ENCODE results near the gene CDK11A. TPM values are rescaled to one million over a fixed set of nuclear protein-coding genes. Genes with fewer than 3 reads are reported as not detected.
"Not testable (repeated sequence)": the region's sequence is repeated elsewhere in the genome, so short reads cannot be mapped to it uniquely, and the experiment has no call there.

Gene CDK11A
- total and polyA plus RNA-seq, 2 experiments from 2014 or later: 19.5 to 30.9 TPM

GRCh38 chr1:1721201-1721600 is 3.0 kb downstream of the CDK11A start:
- H2AFZ ChIP-seq: no peak overlapping the region
- H3K9me3 ChIP-seq (ENCODE audit: low read depth): no peaks in the 10 kb centered on the region
- no peak overlapping the region for H3K27ac ChIP-seq
- no peak for DNase-seq (ENCODE audit: low spot score)
- H3K9me2 ChIP-seq (replicated peaks; ENCODE audit: insufficient read depth): no peaks in the 10 kb centered on the region
- H4K20me1 ChIP-seq (ENCODE audit: insufficient read depth, poor library complexity, severe bottlenecking): no peaks in the 10 kb centered on the region
- no peak overlapping the region for H3K4me3 ChIP-seq
- H3K27me3 ChIP-seq: no peaks in the 10 kb centered on the region
- H3K4me2 ChIP-seq: no peak overlapping the region
- peaks cover 10% of the 10 kb centered on the region for H3K79me2 ChIP-seq
- no peaks in the 10 kb centered on the region for H3K4me1 ChIP-seq (ENCODE audit: insufficient read depth)
- TF ChIP-seq EZH2 (IDR thresholded peaks at IDR 0.05; ENCODE audit: borderline replicate concordance) (no peak), EZH2phosphoT487 (IDR thresholded peaks at IDR 0.05; ENCODE audit: low read depth, severe bottlenecking, unreplicated experiment) (no peak)
- TF ChIP-seq, protein P1, sequence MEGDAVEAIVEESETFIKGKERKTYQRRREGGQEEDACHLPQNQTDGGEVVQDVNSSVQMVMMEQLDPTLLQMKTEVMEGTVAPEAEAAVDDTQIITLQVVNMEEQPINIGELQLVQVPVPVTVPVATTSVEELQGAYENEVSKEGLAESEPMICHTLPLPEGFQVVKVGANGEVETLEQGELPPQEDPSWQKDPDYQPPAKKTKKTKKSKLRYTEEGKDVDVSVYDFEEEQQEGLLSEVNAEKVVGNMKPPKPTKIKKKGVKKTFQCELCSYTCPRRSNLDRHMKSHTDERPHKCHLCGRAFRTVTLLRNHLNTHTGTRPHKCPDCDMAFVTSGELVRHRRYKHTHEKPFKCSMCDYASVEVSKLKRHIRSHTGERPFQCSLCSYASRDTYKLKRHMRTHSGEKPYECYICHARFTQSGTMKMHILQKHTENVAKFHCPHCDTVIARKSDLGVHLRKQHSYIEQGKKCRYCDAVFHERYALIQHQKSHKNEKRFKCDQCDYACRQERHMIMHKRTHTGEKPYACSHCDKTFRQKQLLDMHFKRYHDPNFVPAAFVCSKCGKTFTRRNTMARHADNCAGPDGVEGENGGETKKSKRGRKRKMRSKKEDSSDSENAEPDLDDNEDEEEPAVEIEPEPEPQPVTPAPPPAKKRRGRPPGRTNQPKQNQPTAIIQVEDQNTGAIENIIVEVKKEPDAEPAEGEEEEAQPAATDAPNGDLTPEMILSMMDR (IDR thresholded peaks at IDR 0.05; ENCODE audit: poor library complexity): no peak
- no peaks in the 10 kb centered on the region for H3K36me3 ChIP-seq (replicated peaks; ENCODE audit: insufficient read depth, low read depth)
- 85% methylated on average over 7 of the region's 7 CpGs for WGBS (ENCODE audit: low lambda C conversion rate, missing lambda C conversion rate)

GRCh38 chr1:1715109-1715883 is 8.9 kb downstream of the CDK11A start:
- not testable (repeated sequence) for H3K9me2 ChIP-seq (replicated peaks; ENCODE audit: insufficient read depth); H3K4me3 ChIP-seq; H3K4me2 ChIP-seq; H3K79me2 ChIP-seq; H3K9me3 ChIP-seq (ENCODE audit: low read depth); H4K20me1 ChIP-seq (ENCODE audit: insufficient read depth, poor library complexity, severe bottlenecking); H3K4me1 ChIP-seq (ENCODE audit: insufficient read depth); H2AFZ ChIP-seq; H3K27me3 ChIP-seq; H3K36me3 ChIP-seq (replicated peaks; ENCODE audit: insufficient read depth, low read depth); H3K27ac ChIP-seq; DNase-seq (ENCODE audit: low spot score)
- 93% methylated on average over 10 of the region's 18 CpGs for WGBS (ENCODE audit: low lambda C conversion rate, missing lambda C conversion rate)

DNA sequence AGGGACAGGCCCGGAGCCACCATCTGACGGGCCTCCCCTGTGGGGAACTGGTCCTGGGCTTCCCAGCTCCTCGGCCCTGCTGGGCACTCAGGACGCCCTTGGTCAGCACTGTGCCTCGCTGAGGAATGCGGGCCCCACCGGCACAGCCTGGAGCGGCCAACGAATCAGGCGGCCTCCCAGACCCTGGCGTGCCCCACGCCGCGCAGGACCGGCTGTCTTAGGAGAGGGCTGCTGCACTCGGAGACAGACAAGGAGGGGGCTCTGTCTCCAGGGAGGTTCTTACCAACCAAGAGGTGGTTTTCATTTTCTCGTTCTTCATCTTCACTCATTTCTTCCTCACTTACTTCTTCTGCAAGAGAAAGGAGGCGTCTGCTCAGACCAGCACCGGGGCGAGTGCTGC is 16.3 kb downstream of the CDK11A start:
- WGBS (ENCODE audit: low lambda C conversion rate, missing lambda C conversion rate): 98% methylated on average over 8 of the region's 20 CpGs
- H3K4me1 ChIP-seq (ENCODE audit: insufficient read depth): not testable (repeated sequence)

GRCh38 chr1:1707241-1707640 is 16.9 kb downstream of the CDK11A start:
- H3K4me2 ChIP-seq; H3K27ac ChIP-seq; H3K4me1 ChIP-seq (ENCODE audit: insufficient read depth); DNase-seq (ENCODE audit: low spot score); H3K79me2 ChIP-seq; H2AFZ ChIP-seq; H3K9me2 ChIP-seq (replicated peaks; ENCODE audit: insufficient read depth); H4K20me1 ChIP-seq (ENCODE audit: insufficient read depth, poor library complexity, severe bottlenecking); H3K36me3 ChIP-seq (replicated peaks; ENCODE audit: insufficient read depth, low read depth); H3K4me3 ChIP-seq; H3K9me3 ChIP-seq (ENCODE audit: low read depth); H3K27me3 ChIP-seq: not testable (repeated sequence)
- 97% methylated on average over 13 of the region's 23 CpGs for WGBS (ENCODE audit: low lambda C conversion rate, missing lambda C conversion rate)

More for the DNA sequence above, 16.3 kb downstream of the CDK11A start:
- H3K9me2 ChIP-seq (replicated peaks; ENCODE audit: insufficient read depth); H3K36me3 ChIP-seq (replicated peaks; ENCODE audit: insufficient read depth, low read depth); H3K27ac ChIP-seq; H3K4me3 ChIP-seq; H2AFZ ChIP-seq; DNase-seq (ENCODE audit: low spot score); H3K79me2 ChIP-seq; H3K4me2 ChIP-seq; H4K20me1 ChIP-seq (ENCODE audit: insufficient read depth, poor library complexity, severe bottlenecking); H3K27me3 ChIP-seq; H3K9me3 ChIP-seq (ENCODE audit: low read depth): not testable (repeated sequence)

GRCh38 chr1:1705623-1706022 is 18.5 kb downstream of the CDK11A start:
- H3K9me3 ChIP-seq (ENCODE audit: low read depth); H3K27ac ChIP-seq; H3K4me2 ChIP-seq; H3K4me1 ChIP-seq (ENCODE audit: insufficient read depth); H3K9me2 ChIP-seq (replicated peaks; ENCODE audit: insufficient read depth); H3K36me3 ChIP-seq (replicated peaks; ENCODE audit: insufficient read depth, low read depth); DNase-seq (ENCODE audit: low spot score); H3K79me2 ChIP-seq; H4K20me1 ChIP-seq (ENCODE audit: insufficient read depth, poor library complexity, severe bottlenecking); H2AFZ ChIP-seq; H3K4me3 ChIP-seq; H3K27me3 ChIP-seq: not testable (repeated sequence)
- 100% methylated on average over 2 of the region's 10 CpGs for WGBS (ENCODE audit: low lambda C conversion rate, missing lambda C conversion rate)

DNA sequence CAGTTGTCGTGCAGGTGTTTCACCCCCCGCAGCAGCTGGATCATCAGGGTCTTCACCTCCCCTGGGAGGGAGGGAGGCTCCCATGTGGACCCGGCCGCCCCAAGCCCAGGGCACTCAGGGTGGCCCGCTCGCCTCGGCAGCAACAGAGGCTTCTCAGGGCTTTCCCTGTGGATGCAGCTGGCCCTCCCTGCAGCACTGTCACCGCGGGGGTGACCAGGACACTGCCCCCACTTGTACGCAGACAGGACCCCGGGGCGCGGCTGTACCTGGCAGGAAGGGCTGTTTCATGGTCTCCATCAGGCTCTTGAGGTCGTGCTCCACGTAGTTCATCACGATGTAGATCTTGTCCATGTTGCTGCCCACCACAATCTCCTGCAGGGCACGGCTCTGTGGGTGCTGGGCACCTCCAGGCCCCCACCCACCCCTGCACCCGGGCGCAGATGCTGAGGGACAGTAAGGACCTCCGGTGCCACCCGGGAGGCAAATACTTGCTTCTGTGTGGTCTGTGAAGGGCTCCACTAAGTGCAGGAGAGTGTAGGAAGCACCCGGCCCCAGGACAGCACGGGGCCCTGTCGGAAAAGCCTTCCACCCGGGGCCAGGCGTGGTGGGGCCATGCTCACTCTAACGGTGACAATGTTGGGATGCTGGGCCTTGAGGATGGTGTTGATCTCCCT is 19.7 kb downstream of the CDK11A start:
- not testable (repeated sequence) for H3K27me3 ChIP-seq; H2AFZ ChIP-seq; H3K9me3 ChIP-seq (ENCODE audit: low read depth); H3K4me3 ChIP-seq; H3K4me1 ChIP-seq (ENCODE audit: insufficient read depth); H3K79me2 ChIP-seq; H3K9me2 ChIP-seq (replicated peaks; ENCODE audit: insufficient read depth); DNase-seq (ENCODE audit: low spot score); H3K36me3 ChIP-seq (replicated peaks; ENCODE audit: insufficient read depth, low read depth); H3K4me2 ChIP-seq; H4K20me1 ChIP-seq (ENCODE audit: insufficient read depth, poor library complexity, severe bottlenecking); H3K27ac ChIP-seq
- 97% methylated on average over 21 of the region's 27 CpGs for WGBS (ENCODE audit: low lambda C conversion rate, missing lambda C conversion rate)
